ENCODE measurements around the gene SCART1. TPM values are rescaled to one million over a fixed set of nuclear protein-coding genes. Genes with fewer than 3 reads are reported as not detected.
"Not testable (repeated sequence)": the region's sequence is repeated elsewhere in the genome, so short reads cannot be mapped to it uniquely, and the experiment has no call there.

The SCART1 gene
- total RNA-seq, 1 donor from 2014 or later = 3.8 TPM

- no peak for DNase-seq
- H3K27ac Mint-ChIP-seq (ENCODE audit: unreplicated experiment) = no peak overlapping the region
- H3K9me3 Mint-ChIP-seq (ENCODE audit: unreplicated experiment) = peaks cover 32% of the 10 kb centered on the region
- peaks cover 12% of the 10 kb centered on the region for H3K27me3 Mint-ChIP-seq (ENCODE audit: unreplicated experiment)
- H3K4me1 Mint-ChIP-seq (ENCODE audit: low read depth, unreplicated experiment) = no peaks in the 10 kb centered on the region
- H3K4me3 Mint-ChIP-seq (ENCODE audit: unreplicated experiment) = no peak overlapping the region
- H3K36me3 Mint-ChIP-seq (ENCODE audit: unreplicated experiment) = peaks cover 71% of the 10 kb centered on the region
- no peak for TF ChIP-seq CTCF (IDR thresholded peaks at IDR 0.05; ENCODE audit: partially characterized antibody, unreplicated experiment)
Measured at GRCh38 chr10:133412381-133412711, 41.4 kb upstream of the SCART1 start.

GRCh38 chr10:133414401-133414800 lies 39.3 kb upstream of the SCART1 start:
- H3K9me3 Mint-ChIP-seq (ENCODE audit: unreplicated experiment) = peaks cover 32% of the 10 kb centered on the region
- H3K27ac Mint-ChIP-seq (ENCODE audit: unreplicated experiment); H3K27me3 Mint-ChIP-seq (ENCODE audit: unreplicated experiment); H3K4me1 Mint-ChIP-seq (ENCODE audit: low read depth, unreplicated experiment); DNase-seq; H3K4me3 Mint-ChIP-seq (ENCODE audit: unreplicated experiment): not testable (repeated sequence)
- peaks cover 52% of the 10 kb centered on the region for H3K36me3 Mint-ChIP-seq (ENCODE audit: unreplicated experiment)

GRCh38 chr10:133415752-133416151 lies 38.0 kb upstream of the SCART1 start:
- Mint-ChIP-seq H3K27me3 (ENCODE audit: unreplicated experiment) (peaks cover 10% of the 10 kb centered on the region), H3K9me3 (ENCODE audit: unreplicated experiment) (peaks cover 32% of the 10 kb centered on the region), H3K36me3 (ENCODE audit: unreplicated experiment) (peaks cover 41% of the 10 kb centered on the region), H3K4me3 (ENCODE audit: unreplicated experiment) (no peak overlapping the region), H3K4me1 (ENCODE audit: low read depth, unreplicated experiment) (no peaks in the 10 kb centered on the region), H3K27ac (ENCODE audit: unreplicated experiment) (no peak overlapping the region)
- TF ChIP-seq CTCF (IDR thresholded peaks at IDR 0.05; ENCODE audit: partially characterized antibody, unreplicated experiment) = no peak
- no peak for DNase-seq

- DNase-seq = no peak
- no peaks in the 10 kb centered on the region for H3K4me1 Mint-ChIP-seq (ENCODE audit: low read depth, unreplicated experiment)
- no peak for TF ChIP-seq CTCF (IDR thresholded peaks at IDR 0.05; ENCODE audit: partially characterized antibody, unreplicated experiment)
Measured at GRCh38 chr10:133418289-133418993, 35.3 kb upstream of the SCART1 start.

GRCh38 chr10:133419211-133419950 lies 34.4 kb upstream of the SCART1 start:
- TF ChIP-seq CTCF (IDR thresholded peaks at IDR 0.05; ENCODE audit: partially characterized antibody, unreplicated experiment) = no peak
- peaks cover 17% of the 10 kb centered on the region for H3K9me3 Mint-ChIP-seq (ENCODE audit: unreplicated experiment)
- no peaks in the 10 kb centered on the region for H3K4me1 Mint-ChIP-seq (ENCODE audit: low read depth, unreplicated experiment)
- peaks cover 12% of the 10 kb centered on the region for H3K27me3 Mint-ChIP-seq (ENCODE audit: unreplicated experiment)
- peaks cover 13% of the 10 kb centered on the region for H3K36me3 Mint-ChIP-seq (ENCODE audit: unreplicated experiment)
- H3K4me3 Mint-ChIP-seq (ENCODE audit: unreplicated experiment) = no peak overlapping the region
- peak overlapping the region; percentile 28 for H3K27ac Mint-ChIP-seq (ENCODE audit: unreplicated experiment)
- no peak for DNase-seq

More at GRCh38 chr10:133418289-133418993, 35.3 kb upstream of the SCART1 start:
- no peak overlapping the region for H3K4me3 Mint-ChIP-seq (ENCODE audit: unreplicated experiment)
- H3K36me3 Mint-ChIP-seq (ENCODE audit: unreplicated experiment) = peaks cover 17% of the 10 kb centered on the region
- H3K9me3 Mint-ChIP-seq (ENCODE audit: unreplicated experiment) = peaks cover 20% of the 10 kb centered on the region
- peaks cover 13% of the 10 kb centered on the region for H3K27me3 Mint-ChIP-seq (ENCODE audit: unreplicated experiment)
- no peak overlapping the region for H3K27ac Mint-ChIP-seq (ENCODE audit: unreplicated experiment)

Measured in glutamatergic neuron (in vitro differentiated cells).